ENCODE results near the gene ZNF211. TPM values are rescaled to one million over a fixed set of nuclear protein-coding genes. Genes with fewer than 3 reads are reported as not detected.

Gene ZNF211
- total and polyA plus RNA-seq, 12 donors, result 5.7 to 26.6 (median 10.4) TPM

DNA sequence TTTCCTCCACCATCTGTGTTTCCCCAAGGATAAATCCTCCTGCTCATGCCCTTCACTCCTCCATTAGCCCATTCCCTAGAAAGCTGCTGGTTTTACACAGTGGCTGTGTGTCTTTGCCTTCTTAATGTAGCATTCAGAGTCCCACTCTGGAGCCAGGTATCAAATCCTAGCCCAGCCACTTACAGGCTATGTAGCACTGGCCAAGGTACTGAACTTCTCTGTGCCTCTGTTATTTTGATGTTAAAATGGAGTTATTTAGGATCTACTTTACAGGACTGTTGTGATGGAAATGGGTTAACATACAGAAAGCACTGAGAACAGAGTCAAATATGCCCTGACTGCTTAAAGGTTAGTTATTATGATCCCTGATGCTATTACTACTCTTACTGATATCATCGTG lies 34.3 kb downstream of the ZNF211 start:
- H3K27me3 ChIP-seq, result peaks cover 0 to 39% (median 0%) of the 10 kb centered on the region in 7 donors
- H3K9me3 ChIP-seq, result no peaks in the 10 kb centered on the region
- peaks cover 0 to 15% (median 5%) of the 10 kb centered on the region in 9 donors for H3K4me1 ChIP-seq
- H3K4me3 ChIP-seq, result no peak overlapping the region
- H3K27ac ChIP-seq, result no peak overlapping the region
- intact Hi-C loops (cut with DNase I), result no loop called here
- no peaks in the 10 kb centered on the region for H3K36me3 ChIP-seq
- no peak for ATAC-seq
- 90 to 93% methylated on average over 1 of the region's 1 CpG for WGBS, 2 donors
- no peak for DNase-seq
- TF ChIP-seq, protein P1, sequence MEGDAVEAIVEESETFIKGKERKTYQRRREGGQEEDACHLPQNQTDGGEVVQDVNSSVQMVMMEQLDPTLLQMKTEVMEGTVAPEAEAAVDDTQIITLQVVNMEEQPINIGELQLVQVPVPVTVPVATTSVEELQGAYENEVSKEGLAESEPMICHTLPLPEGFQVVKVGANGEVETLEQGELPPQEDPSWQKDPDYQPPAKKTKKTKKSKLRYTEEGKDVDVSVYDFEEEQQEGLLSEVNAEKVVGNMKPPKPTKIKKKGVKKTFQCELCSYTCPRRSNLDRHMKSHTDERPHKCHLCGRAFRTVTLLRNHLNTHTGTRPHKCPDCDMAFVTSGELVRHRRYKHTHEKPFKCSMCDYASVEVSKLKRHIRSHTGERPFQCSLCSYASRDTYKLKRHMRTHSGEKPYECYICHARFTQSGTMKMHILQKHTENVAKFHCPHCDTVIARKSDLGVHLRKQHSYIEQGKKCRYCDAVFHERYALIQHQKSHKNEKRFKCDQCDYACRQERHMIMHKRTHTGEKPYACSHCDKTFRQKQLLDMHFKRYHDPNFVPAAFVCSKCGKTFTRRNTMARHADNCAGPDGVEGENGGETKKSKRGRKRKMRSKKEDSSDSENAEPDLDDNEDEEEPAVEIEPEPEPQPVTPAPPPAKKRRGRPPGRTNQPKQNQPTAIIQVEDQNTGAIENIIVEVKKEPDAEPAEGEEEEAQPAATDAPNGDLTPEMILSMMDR (IDR thresholded peaks at IDR 0.05), result no peak

DNA sequence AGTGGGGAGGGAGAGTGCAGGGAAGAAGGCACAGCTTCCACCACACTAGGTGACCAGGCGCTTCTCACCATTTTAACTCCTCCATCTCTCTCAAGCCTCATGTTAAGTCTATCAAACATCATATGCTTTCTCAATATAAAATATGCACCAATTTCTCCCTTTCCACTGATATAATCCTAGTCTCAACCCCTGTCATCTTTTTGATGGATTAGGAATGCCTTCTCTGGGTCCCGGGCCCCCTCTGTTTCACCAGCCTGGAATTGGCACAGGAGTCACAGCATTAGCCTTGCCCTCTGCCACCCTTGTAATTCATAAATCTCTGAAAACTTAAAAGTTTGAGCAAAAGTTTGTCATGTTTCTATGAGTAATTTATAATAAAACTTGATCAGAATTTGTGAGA lies 35.7 kb downstream of the ZNF211 start, which contains the start of gene ZSCAN4:
Gene ZSCAN4 (plus strand): TSS at position 301 of the 400 bp plus-strand sequence. CDS start 7,211 bp downstream, outside the sequence.
- intact Hi-C loops (cut with DNase I), result no loop called here
- 89 to 96% methylated on average over 2 of the region's 2 CpGs for WGBS, 2 donors
- TF ChIP-seq, protein P1 (IDR thresholded peaks at IDR 0.05), result no peak
- ATAC-seq (no peak), DNase-seq (no peak)
- Histone ChIP-seq H3K27ac (no peak within 1 kb of the TSS), H3K4me3 (no peak within 1 kb of the TSS), H3K36me3 (no peaks in the 10 kb centered on the region), H3K27me3 (peaks cover 0 to 26% (median 0%) of the 10 kb centered on the region in 7 donors), H3K4me1 (peaks cover 0 to 12% (median 5%) of the 10 kb centered on the region in 9 donors), H3K9me3 (peaks cover 0 to 5% (median 0%) of the 10 kb centered on the region in 11 donors)

DNA sequence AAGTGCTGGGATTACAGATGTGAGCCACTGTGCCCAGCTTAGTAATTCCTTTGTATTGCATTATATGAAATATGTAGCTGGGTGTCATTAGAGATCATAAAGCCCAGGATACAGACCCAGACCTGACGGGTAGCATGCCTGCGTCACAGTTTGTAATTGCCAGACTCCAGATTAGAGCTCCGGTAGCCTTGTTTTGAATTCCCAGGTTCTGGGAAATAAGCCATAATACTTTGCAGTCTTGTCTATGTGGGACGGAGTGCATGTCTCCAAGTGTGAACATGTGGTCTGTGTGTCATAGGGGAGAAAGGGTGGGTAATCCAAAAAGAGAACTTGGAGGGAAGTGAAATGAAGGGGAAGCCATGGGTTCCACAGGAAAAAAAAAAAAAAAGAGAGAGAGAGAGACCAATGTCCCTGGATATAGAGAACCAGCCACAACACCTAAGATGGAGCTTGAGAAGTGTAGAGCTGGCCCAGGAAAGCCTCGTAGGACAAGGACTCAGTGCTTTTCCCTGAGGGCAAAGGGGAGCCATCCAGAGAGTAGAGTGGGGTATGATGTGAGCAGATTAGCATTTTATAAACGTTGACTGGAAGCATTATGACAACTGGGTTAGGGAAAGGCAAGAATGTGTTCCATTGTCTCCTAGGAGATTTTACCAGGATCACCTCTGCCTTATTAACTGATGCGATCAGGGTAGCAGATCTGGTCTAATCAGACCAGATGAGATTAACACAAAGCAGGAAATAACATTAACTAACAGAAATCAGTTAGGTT lies 38.3 kb downstream of the ZNF211 start:
- Histone ChIP-seq H3K27ac (no peak overlapping the region), H3K4me1 (no peaks in the 10 kb centered on the region), H3K4me3 (no peak overlapping the region), H3K9me3 (peaks cover 0 to 14% (median 0%) of the 10 kb centered on the region in 11 donors), H3K27me3 (no peaks in the 10 kb centered on the region), H3K36me3 (no peaks in the 10 kb centered on the region)
- 51 to 52% methylated on average over 7 of the region's 7 CpGs for WGBS, 2 donors
- TF ChIP-seq, protein P1 (IDR thresholded peaks at IDR 0.05), result no peak
- no peak for DNase-seq
- intact Hi-C loops (cut with DNase I), result no loop called here
- ATAC-seq, result peak in 3 of 8 donors; percentile 33 to 62 (median 49)

DNA sequence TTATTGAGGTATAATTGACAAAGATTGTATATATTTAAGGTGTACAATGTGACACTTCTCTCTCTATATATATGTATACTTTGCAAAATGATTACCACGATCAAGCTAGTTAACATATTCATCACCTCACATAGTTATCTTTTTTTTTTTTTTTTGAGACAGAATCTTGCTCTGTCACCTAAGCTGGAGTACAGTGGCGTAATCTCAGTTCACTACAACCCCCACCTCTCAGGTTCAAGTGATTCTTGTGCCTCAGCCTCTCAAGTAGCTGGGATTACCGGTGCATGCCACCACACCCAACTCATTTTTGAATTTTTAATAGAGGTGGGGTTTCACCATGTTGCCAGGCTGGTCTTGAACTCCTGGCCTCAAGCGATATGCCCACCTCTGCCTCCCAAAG lies 39.5 kb downstream of the ZNF211 start:
- TF ChIP-seq, protein P1 (IDR thresholded peaks at IDR 0.05), result no peak
- Histone ChIP-seq H3K4me3 (no peak overlapping the region), H3K9me3 (peaks cover 0 to 14% (median 0%) of the 10 kb centered on the region in 11 donors), H3K27ac (no peak overlapping the region), H3K27me3 (no peaks in the 10 kb centered on the region), H3K4me1 (no peaks in the 10 kb centered on the region), H3K36me3 (no peaks in the 10 kb centered on the region)
- ATAC-seq (no peak), DNase-seq (no peak)
- intact Hi-C loops (cut with DNase I), result no loop called here
- WGBS, 2 donors, result 84 to 85% methylated on average over 4 of the region's 4 CpGs

Measured in heart right ventricle (tissue), 16 donors.